CD4-positive, alpha-beta T cell treated with Interleukin-15 for 4 hours (primary cell): Measurements from ENCODE around the gene FRMD5.
"Not testable (repeated sequence)": the region's sequence is repeated elsewhere in the genome, so short reads cannot be mapped to it uniquely, and the experiment has no call there.

Experiments
- DNase-seq: peaks from one replicate; pipeline ENCODE4 v3.0.0-alpha.2; 2020; ENCODE audit warnings: low spot score

The FRMD5 gene

GRCh38 chr15:43831519-43832052 lies 363.5 kb downstream of the FRMD5 start:
- not testable (repeated sequence) for DNase-seq

DNA sequence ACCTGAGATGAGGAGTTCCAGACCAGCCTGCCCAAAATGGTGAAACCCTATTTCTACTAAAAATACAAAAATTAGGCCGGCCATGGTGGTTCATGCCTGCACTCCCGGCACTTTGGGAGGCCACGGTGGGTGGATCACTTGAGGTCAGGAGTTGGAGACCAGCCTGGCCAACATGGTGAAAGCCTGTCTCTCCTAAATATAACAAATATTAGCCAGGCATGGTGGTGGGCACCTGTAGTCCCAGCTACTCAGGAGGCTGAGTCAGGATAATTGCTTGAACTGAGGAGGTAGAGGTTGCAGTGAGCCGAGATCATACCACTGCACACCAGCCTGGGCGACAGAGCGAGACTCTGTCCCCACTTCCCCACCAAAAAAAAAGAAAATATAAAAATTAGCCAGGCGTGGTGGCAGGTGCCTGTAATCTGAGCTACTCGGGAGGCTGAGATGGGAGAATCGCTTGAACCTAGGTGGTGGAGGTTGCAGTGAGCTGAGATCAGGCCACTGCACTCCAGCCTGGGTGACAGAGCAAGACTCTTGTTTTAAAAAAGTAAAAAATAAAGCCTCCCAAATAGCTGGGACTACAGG lies 364.3 kb downstream of the FRMD5 start:
- DNase-seq: not testable (repeated sequence)

GRCh38 chr15:43829951-43830540 lies 365.0 kb downstream of the FRMD5 start:
- not testable (repeated sequence) for DNase-seq

- DNase-seq: peak; percentile 6
Observed at GRCh38 chr15:43828061-43828657, 366.9 kb downstream of the FRMD5 start.

DNA sequence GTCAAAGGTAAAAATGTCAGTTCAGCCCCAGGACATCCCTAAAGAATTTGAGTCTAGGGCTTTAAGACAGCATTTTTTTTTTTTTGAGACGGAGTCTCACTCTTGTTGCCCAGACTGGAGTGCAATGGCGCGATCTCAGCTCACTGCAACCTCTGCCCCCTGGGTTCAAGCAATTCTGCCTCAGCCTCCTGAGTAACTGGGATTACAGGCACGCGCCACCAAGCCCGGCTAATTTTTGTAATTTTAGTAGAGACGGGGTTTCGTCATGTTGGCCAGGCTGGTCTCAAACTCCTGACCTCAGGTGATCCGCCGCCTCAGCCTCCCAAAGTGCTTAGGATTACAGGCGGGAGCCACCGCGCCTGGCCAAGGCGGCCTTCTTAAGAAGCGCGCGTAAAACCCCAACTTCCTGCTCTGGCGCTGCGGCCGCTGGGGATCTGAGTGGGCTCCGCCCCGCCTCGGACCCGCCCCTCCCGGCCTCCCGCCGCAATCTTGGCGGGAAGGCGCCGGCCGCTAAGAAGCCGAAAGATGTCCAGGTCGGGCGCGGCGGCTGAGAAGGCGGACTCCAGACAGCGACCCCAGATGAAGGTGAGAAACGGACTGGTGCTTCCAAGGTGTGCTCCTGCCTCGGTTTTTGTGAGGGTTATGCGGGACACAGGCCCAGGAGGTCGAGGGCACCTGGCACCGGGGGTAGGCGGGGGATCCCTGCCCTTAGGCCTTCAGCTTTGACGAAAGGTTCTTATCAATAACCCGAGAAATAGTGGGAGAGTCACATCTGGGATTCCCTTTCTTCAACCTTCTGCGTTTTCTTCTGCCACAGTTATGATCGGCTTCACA lies 368.3 kb downstream of the FRMD5 start, which contains the start of gene WDR76:
TSS of gene WDR76 (plus strand) at position 495 of the 834 bp plus-strand sequence. CDS start at position 526, 31 bp downstream.
- peak; percentile 62 for DNase-seq

DNA sequence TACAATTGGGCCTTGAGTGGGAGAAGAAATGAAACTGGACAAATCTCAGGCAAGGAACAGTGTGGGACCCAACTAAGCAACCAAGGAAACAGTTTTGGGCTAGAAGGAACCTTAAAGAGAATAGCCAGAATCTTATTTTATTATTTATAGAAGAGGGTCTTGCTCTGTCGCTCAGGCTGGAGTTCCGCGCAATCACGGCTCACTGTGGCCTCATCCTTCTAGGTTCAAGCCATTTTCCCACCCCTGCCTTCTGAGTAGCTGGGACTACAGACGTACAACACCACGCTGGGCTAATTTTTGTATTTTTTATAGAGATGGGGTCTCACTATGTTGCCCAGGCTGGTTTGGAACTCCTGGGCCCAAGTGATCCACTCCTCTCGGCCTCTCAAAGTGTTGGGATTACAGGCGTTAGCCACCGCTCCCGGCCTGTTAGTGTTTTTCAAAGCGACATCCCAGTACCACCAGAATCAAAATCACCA lies 369.0 kb downstream of the FRMD5 start:
- no peak for DNase-seq

DNA sequence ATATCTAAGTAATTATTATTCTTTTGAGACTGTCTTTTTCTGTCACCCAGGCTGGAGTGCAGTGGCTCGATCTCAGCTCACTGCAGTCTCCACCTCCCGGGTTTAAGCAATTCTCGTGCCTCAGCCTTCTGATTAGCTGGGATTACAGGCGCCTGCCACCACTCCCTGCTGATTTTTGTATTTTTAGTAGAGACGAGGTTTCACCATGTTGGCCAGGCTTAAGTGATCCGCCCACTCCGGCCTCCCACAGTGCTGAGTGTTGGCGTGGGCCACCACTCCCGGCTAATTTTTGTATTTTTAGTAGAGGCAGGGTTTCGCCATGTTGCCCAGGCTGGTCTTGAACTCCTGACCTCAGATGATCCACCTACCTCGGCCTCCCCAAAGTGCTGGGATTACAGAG lies 369.8 kb downstream of the FRMD5 start:
- not testable (repeated sequence) for DNase-seq

DNA sequence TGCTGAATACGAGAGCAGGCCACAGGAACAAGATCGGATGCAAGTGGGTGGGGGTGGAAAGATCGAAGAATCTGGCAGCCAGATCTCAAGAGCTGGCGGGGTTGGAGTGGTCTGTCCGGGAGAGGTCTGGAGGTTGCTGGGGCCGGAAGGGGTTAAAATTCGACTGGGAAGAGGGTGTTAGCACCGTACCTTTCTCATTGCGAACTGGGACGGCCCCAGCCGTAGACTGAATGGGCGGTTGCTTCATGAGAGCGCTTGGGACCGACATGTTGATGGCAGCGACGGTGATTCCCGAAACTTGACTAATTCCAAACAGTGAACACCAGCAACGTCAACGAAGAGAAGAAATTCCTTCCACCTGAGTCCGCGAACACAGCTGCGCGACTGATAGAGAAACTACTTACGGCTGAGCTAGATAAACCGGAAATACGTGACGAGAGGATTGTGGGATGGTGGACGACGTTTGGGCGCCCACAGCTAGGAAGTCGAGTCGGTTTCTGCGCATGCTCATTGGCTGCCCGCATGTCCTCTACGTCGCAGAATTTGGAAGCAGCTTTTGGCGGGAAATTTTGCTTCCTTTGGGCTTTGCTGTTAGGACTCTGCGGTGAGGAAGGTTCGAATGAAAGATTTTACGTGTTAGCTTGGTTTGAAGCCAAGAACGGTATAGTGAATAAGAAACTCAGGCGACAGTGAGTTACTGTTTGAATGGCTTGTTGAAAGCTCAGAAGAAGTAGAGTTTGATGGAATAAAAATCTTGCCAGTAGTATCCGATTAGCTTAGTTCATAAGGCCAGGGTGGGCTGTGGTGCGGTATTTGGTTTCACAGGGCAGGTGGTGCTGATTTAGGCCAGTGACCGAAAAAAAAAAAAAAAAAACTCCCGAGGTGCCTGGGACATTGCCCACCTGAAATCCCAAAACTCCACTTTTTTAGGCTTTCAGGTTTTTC lies 370.5 kb downstream of the FRMD5 start, which contains the start of gene MFAP1:
TSS of gene MFAP1 (minus strand) at position 389 of the 945 bp plus-strand sequence. CDS start at position 268, 121 bp downstream.
- DNase-seq: peak; percentile 93

DNA sequence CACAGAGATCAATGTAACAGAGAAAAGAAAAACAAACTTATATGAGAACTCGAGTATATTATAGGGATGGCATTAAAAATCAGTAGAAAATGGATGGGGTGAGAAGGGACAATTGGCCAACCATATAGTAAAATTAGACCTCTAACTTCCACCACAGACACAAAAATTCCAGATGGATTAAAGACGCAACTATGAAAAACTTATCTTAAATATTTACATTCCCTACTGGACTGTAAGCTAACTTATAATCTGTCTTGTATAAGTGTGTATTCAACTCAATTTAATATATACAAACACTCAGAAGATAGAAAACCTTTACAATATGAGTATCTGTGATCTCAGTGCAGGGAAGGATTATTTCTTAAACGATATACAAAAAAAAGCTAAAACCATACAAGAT lies 373.6 kb downstream of the FRMD5 start:
- no peak for DNase-seq
